Umbilical cord (tissue), 2 donors: ENCODE results near the gene KHNYN. TPM values are rescaled to one million over a fixed set of nuclear protein-coding genes. Genes with fewer than 3 reads are reported as not detected.
"Not testable (repeated sequence)": the region's sequence is repeated elsewhere in the genome, so short reads cannot be mapped to it uniquely, and the experiment has no call there.

Experiments
- DNase-seq: peaks from one replicate; pipeline ENCODE4 v3.0.0-alpha.2; 2015; ENCODE audit warnings: low spot score
- total RNA-seq: library from RNA; depleted of rRNA; stranded (reverse); fragments of >200 nt; gene quantifications from one replicate; pipeline ENCODE4 v1.2.3, GENCODE V29; 2014; ENCODE audit warnings: low replicate concordance; ENCODE audit not compliant: insufficient read depth

The KHNYN gene
- total RNA-seq, result 80.2 TPM

DNA sequence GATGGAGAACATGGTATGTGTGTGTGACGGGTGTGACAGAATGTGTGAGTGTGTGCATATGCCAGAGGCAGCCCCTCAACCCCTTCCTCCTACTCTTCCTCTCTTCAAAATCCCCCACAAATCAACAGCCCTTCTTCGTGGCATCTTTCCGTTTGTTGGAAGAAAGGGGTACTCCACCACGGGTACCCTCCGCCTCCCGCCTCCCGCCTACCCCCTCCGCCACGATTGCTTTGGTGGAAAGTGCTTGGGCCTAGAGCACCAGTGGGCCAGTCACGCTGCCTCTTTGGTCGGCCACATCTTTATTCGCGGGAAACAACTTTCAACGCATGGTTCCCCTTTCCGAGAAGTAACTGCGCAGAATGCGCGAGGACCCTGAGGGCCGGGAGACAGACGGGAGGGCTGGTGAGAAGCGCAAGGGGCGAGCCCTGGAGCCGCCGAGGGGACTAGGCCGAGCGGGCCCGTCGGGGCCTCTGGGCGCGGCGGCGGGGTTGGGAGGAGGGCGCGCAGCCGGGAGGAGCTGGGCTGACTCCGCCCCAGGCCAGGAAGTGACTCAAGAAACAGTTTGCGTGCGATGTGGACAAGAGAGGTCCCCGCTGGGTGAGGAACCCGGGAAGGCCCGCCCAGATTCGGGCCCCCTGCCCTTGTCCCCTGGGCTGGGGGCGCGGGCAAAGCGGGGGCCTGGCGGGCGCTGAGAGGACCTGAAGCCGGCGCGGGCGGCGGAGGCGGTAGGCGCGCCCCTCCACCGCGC, at the start of gene KHNYN, which contains the start of gene CBLN3:
TSS of gene KHNYN (plus strand) at position 560 of the 748 bp plus-strand sequence. CDS start 777 bp downstream, outside the sequence.
TSS of gene CBLN3 (minus strand) at position 274 of the 748 bp plus-strand sequence. CDS start 614 bp downstream, outside the sequence.
- peak; percentile 97 for DNase-seq

DNA sequence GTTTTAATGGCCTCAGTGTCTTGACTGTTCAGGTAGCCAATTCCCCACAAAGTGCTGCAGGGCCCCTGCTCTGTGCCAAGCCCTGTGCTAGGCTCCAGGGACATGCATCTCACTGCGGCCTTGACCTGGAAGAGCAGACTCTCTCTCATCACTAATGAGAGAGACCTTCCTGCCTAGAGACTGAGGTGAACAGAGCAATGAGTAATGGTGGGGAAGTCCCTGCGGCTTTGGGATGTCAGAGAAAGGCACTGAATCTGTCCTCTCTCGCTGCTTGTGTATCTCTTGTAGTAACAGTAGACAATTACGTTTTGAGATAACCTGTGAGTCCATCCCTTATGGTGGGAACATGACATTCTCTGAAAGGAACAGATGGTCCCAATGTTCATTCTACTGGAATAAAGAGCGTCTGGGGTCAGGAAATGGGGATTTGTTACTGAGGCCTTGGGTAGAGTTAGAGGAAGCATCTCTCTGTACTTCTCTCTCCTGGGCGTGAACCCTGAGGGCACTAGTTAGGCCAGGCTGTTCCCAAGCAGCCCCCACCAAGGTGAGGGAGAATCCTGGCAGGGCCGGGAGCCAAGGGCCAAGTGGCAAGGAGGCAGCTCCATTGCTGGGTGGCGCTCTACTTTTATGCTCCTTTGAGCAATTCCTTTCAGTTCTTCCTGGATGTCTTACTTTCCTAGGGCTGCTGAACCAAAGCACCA, 48.2 kb upstream of the KHNYN start:
- DNase-seq, result no peak

DNA sequence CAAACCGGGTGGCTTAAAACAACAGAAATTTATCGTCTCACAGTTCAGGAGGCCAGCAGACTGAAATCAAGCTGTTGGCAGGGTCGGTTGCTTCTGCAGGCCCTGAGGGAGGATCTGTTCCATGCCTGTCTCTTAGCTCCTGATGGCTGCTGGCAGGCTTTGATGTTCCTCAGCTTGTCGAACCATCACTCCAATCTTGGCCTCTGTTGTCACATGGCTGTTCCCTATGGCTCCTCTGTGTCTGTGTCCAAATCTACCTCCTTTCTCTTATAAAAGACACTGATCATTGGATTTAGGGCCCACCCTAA, 47.7 kb upstream of the KHNYN start:
- no peak for DNase-seq

DNA sequence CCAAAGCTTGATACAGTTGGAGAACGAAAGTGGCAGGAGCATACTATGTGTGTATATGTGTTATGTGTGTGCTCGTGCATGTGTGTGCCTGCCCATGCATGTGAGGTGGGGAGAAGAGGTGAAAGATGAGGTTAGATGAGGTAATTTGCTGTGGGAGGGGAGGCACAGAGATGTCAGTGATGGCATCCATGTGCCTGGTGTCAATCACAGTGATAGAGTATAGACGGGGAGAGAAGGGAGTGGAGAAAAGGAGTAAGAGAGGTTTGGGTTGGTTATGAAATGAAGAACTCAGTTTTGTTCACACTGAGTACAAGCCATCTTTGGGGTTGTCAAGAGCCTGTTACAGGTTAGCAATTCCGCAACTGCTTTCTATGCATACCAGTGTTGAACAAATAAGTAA, 45.6 kb upstream of the KHNYN start:
- DNase-seq, result no peak

DNA sequence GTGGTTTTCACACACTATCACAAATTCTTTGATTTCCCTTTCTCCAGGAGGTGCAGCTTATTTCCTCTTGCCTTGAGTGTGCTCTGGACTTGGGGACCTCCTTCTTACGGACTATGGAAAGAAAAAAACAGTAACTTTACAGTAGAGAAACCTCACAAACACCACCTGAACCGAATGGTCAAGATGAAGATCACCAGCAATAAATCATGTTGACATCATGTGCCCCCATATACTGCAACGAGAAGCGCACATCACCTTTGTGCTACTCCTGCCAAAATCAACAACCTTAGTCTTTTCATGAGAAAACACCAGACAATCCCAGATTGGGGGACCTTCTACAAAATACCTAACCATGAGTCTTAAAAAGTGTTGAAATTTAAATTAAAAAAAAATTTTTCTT, 44.2 kb upstream of the KHNYN start:
- DNase-seq, result no peak

DNA sequence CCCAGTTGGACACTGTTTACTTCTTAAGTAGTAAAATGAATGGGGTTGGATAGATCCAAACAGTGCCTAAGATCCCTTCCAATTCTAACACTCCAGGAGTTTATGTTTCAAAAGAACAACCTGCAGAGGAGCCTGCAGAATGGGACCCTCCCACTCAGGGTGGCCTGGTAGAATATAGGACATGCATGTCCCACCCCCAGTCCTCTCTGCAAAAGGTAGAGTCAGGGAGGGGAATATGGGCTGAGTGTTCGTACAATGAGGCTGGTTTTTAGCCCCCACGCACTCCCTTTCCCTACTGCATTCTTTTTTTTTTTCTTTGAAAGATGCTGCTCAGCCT, 42.8 kb upstream of the KHNYN start:
- no peak for DNase-seq

DNA sequence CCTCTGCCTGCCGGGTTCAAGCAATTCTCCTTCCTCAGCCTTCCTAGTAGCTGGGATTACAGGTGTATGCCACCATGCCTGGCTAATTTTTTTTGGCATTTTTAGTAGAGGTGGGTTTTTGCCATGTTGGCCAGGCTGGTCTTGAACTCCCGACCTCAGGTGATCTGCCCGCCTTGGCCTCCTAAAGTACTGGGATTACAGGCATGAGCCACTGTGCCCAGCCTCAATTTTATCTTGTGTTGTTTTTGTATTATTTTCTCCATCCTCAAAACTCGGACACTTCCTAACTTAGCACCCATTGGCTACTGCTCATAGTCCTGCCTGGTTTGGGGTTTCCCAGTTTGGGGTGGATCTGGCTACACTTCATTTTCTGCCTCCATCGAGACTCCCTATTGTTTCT, 42.2 kb upstream of the KHNYN start:
- not testable (repeated sequence) for DNase-seq

DNA sequence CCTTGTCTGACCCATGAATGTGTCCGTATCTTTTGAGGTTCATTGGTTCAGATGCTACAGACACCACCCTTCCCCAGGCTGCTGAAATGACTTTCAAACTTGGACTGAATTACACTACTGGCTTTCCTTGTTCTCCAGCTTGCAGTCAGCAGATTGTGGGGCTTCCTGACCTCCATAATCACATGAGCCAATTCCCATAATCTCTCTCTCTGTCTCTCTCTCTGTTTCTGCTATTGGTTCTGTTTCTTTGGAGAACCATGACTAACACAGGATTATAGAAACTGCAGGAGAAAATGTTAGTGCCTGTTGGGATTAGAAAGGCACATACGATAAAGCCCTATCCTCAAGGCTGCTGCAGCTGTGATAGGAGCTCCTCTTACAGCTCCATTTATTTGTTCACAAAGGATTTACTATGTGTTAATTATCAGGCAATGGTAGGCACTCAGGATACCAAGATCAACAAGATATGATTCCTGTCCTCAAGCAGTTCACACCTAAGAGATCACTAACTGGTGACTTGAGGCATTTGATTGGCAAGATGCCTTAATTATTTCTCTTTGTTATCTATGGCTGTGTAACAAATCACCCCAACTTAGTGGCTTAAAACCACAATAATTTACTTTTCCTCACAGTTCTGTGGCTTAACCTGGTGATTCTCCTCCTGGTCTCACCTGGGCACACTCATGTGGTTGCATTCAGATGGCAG, 41.1 kb upstream of the KHNYN start:
- DNase-seq, result peak; percentile 93

DNA sequence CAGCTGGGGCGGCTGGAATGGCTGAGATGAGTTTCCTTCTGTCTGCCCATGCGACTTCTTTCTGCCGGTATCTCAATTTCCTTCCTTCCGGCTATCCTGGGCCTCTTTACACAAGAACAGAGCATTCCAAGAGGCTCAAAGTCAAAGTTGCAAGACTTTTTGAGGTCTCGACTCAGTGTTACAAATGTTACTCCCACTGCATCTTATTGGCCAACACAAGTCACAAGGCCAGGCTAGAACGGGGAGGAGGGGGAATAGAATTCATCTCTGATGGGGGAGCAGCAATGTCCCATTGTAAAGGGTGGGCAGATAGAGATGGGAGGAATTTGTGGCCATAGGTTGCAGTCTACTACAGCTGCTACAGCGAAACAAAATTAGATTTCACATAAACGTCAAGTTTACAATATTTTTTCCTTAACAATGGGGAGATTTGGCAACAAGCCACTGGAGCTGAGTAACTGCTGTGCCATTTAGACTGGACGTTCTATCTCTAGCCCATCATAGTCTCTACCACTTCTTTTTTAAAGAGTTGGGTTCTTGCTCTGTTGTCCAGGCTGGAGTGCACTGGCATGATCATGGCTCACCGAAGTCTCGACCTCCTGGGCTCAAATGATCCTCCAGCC, 40.4 kb upstream of the KHNYN start:
- DNase-seq, result peak; percentile 90

DNA sequence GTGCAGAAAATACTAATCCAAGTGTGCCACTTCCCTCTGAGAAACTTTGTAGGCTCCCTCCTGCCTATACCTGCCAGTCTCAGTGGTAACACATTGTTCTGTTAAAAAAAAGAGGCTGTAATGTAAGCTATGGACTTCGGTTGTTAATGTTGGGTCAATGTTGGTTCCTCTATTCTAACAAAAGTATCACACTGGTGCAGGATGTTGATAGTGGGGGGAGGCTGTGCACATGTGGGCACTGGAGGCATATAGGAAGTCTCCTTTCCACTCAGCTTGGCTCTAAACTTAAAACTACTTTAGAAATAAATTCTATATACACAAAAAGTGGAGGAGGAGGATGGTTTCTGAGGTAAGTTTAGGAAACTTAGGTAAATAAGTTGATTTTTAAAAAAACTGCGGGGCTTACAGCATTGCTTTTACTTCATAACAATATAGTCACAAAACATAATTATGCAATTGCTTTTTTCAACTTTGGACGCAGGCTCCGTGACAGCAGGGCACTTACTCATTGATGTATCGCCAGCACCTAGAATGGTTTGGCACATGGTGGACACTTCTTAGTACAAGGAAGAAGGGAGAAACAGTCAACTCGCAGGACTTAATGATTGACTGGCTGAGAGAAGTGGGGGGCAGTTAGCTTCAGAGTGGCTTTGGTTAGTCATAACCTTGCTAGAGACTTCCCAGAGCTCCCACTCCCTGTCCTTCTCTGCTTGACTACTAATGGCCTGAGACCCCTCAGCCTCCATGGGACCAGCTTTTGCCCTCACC, 38.9 kb upstream of the KHNYN start:
- DNase-seq, result no peak

DNA sequence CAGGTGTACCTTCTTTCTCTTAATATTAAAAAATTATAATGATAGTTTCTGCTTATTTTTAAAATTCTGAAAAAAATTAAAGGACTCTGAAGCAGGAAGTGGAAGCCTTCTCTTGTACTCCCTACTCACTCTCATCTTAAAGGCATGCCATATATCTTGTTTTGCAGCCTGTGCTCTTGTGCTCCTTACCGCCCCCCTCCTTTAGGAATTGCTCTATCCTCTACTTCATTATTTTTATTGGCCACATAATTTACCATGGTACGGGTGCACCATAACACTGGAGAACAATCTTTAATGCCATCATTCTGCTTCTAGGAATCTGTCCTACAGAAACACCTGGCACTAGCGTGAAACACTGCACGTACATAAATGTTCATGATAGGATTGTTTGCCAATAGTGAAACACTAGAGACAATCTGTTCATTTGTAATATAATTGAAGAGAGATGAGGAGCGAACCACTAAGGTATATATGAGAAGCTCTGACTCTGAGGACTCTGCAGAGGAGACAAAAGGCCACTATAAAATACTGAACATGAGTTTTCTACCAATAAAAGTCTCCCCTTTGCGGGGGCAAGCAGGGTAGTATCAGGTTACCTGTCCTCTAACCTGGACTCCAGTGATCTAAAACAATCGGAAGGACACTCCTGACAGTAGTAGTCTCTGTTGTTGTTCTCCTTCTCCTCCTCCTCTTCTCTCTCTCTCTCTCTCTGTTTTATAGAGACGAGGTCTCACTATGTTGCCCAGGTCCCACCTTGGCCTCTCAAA, 37.2 kb upstream of the KHNYN start:
- DNase-seq, result peak; percentile 78

DNA sequence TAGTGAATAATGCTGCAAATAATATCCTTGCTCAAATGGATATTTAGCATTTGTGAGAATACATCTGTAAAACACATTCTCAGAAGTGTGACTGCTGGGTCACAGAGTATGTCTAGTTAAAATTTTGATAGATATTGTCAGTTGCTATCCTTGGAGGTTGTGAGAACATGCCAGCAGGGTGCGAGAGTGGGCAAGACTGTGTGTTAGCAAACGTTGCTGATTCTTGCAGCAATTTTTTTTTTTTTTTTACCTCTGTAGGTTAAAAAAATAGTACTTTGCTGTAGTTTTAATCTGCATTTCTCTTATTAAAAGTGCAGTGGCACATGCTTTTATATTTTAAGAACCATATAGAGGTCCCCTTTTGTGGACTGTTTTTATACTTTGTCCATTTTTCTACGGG, 35.5 kb upstream of the KHNYN start:
- DNase-seq, result no peak

DNA sequence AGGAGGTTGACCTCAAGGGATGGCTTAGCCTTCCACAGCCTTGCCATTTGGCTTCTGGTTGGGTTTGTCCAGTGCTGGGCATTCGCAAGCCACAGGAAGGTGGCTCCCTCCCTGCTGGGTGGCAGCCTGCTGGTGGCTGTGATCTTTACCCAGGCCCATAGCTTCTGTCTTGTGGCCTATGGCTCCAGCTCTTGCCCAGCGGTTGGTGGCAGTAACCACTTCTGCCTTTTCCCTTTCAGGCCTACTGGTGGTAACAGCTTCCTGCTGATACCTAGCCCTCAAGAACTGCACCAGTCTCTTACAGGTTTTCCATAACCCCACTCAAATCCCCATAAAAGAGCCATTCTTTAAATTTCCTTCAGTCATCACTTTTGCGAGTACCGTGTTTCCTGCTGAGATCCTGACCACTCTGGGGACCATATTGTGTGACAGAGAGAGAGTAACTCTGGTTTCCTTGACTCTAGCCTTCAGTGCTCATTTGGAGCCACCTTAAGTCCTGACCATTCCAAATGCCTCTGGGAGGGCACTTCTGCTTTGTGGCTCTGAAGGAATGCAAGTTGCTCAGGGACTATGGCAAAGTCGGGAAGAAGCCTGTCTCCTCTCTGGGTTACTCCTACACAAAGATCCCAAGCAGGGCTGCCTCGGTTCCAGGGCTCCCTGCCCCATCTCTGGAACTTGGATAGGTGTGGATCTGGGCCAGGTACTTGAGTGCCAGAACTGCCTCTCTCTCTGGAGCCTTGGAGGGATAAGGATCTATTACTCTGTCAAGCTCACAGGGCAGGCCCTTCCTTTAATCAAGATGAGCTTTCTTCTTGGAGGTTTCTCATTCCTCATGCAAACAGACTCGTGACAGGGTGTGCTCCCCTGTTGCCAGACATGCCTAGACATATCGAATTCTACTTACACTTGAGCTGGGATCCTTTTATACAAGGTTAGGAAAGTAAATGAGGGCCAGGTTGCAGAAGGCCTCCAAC, 33.9 kb upstream of the KHNYN start:
- peak; percentile 55 for DNase-seq

DNA sequence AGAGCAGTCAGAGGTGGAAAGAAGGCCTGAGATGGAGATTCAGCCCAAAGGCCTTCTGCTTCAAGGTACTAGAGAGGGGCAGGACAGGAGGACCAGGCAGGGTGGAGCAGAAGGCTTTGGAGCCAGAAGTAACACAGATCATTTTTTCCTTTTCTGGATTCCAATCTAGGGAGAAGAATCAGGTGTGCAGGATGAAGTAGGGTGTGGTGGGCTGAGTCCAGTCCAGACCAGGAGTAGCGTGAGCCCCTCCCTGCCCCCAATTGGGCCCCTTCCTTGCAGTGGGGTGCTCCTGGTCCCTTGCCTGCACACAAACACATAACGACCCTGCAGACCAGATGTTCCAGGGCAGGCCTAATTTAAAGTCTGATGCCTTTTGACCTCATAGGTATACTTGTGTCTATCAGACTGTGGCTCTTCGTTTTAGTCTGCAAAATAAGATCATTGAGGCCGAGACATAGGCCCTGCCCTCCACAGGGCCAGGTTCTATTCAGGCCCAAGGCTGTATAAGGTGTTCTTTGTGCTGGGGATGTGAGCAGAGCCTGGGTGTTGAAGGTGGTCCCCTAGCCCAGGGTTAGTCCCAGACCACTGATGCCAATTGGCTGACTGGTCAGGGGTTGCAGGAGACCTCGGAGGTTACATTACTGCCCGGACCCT, 32.0 kb upstream of the KHNYN start:
- no peak for DNase-seq

DNA sequence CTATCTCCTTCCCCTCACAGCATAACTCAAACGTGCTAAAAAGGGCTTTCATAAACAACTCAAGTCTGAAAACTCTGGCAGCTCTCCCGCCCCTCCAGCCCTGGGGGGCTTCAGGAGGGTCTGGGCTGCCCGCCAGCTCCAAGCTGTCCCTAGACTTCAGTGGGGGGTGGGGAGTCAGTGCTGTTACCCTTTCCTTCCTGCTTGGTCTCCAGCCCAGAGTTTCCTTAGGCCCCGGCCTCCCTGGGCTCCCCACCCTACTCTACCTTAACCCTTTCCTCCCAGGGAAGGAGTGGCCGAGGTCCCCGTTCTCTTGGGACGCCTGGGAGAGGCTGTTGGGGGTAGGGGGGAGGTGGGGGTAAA, 31.5 kb upstream of the KHNYN start:
- peak; percentile 87 for DNase-seq

DNA sequence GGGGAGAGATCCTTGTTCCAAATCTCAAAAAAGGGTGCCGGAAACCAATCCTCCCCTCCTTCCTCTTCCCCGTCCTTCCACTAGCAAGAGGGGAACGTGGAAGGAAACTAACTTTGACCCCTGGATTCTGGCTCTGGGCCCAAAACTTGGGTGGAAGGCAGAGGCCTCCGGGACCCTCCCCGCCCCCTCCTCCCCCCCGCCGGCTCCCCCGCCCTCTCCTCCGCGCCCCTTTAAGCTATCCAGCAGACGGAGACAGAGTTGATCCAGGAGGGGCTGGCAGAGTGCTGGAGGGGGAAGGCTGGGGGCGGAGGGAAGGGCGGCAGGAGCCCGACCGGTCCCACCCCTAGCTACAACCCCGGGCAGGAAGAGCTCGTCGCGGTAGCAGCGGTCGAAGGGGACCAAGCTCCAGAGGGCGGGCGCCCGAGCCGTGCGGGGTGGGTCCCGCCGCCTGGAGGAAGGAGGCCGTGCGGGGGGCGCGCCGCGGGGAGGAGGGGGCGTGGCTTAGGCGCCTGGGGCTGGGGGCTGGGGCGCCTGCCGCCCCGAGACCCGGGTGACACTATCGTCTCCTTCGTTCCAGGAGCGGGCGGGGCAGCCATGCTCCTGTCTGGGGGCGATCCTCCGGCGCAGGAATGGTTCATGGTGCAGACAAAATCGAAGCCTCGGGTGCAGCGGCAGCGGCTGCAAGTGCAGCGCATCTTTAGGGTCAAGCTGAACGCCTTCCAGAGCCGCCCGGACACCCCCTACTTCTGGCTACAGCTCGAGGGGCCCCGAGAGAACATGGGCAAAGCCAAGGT, 30.9 kb upstream of the KHNYN start, which contains the start of gene NYNRIN:
TSS of gene NYNRIN (plus strand) at position 351 of the 794 bp plus-strand sequence. CDS start at position 595, 244 bp downstream.
- DNase-seq, result peak; percentile 92

DNA sequence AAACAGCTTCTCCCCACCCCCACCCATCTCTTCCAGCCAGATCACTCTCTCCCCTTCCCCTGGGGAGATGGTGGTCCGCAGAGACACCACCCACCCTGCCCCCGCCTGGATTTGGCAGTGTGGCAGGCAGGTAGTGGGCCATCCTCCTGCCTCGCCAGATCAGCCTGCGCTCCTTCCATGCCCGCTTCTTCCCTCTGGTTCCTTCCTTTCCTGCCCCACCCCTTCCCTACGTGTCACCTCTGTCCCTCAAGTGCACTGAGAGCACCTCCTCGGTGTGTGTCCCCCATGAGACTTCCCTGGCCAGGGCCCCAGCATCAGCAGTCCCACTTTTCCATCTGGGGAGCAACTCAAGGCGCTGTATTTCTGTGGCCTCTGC, 30.3 kb upstream of the KHNYN start:
- DNase-seq, result no peak
